ENCODE measurements around the gene ATP6V0E2.
"Not testable (repeated sequence)": the region's sequence is repeated elsewhere in the genome, so short reads cannot be mapped to it uniquely, and the experiment has no call there.

The ATP6V0E2 gene

DNA sequence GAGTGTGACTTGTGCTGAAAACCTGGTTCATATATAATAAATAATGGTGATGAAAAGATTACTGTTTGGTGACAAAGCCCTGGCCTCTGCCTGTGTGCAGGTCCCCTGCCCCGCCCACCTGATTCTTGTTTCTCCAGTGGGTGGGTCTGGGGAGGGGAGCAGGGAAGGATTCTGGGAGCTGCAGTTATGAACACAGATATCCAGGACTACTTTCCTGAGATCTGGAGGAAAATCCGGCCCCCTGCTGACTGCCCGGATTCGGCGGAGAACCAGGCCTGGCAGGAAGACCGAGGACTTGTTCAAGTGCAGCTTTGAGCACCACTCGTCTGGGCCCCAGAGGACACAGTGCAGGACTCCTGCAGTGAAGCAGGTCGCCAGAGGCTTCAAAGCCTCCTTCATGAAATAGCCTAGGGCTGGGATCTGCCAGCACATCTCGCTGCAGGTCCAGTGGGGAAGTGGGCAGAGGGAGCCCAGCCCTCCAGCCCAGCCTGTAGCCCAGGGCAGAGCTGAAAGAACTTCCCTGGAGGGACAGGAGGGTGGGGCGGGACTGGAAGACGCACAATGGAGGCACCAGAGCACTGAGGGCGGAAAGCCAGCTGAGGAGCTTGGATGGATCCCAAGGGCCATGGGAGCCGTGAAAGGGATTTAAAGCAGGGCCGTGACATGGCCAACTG lies 7.0 kb downstream of the ATP6V0E2 start:
- no peak for DNase-seq

DNA sequence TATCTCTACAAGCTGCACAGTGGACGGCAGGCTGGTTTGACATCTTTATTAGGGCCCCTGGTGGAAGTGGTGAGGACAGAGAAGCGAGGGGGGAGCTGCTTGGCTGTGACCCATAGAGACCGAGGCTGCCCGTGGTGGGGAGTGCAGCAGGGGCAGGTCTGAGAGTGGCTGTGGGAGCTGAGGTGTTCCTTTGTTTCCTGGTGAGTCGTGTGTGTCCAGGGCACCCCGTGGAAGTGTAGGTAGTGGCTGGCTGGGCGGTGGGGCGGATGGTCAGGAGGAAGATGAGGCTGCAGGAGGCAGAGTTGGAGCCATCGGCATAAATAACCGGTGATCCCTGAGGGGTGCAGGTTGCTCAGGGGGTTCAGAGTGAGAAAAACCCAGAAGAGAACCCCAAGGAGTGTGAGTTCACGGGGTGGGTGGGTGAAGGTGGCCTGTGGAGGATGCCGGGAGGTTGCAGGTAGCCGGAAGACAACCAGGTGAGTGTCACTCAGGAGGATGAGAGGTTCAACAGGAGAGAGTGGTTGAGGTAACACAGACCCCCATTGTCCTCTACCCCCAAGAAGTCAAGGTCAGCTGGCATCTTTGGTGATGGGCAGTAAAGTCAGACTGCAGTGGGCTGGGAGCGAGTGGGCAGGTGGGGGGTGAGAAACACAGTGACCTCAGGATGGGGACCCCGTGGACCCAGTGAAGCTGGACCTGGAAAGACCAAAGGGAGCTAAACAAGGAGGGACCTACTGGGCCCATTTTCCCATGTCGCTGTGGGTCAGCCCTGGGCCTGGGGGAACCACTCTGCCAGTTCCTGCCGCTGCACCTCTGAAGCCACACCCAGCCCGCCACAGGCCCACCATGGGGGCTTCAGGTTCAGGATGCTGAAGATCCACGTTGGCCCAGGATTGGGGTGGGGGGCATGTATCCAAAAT lies 7.8 kb downstream of the ATP6V0E2 start:
- no peak for DNase-seq

DNA sequence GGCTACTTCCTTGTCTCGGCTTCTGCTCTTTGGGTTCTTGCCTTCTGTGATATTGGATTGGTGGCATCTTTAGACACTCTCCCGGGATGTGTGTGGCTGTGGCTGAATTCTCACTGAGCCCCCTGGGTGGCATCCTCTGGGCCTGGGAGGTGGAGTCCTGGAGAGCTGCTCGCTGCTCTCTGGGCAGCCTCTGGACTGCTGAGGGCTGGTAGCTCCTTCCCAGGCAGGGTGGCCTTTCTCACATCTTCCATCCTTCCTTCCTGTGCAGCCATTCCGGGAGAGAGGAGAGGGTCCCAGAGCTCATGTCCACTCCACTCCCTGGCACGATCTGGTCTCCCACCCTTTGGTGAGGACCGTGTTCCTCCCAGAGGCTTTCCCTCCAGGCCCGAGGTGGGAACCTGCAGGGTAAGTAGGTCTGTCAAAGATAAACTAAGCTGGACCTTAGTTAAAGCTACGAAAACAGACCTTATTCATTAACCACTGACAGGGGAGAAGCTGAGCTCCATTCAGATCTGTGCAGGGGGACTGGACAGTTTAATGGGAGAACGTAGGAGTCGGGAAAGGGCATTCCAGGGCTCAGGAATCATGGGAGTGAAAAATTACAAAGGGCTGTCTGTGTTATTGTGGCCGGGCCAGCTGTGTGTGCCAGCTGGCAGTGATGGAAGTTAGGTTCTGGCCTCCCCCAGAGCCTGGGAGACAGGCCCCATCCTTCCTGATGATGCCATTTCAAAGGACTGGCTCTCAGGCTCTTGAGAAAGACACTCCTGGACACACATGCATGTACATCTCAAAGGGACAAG lies 8.7 kb downstream of the ATP6V0E2 start:
- no peak for DNase-seq

GRCh38 chr7:149883048-149883438 lies 9.3 kb downstream of the ATP6V0E2 start:
- no peak for DNase-seq

GRCh38 chr7:149883452-149883861 lies 9.7 kb downstream of the ATP6V0E2 start:
- no peak for DNase-seq

- DNase-seq: no peak
Measured at GRCh38 chr7:149884016-149884415, 10.2 kb downstream of the ATP6V0E2 start.

DNA sequence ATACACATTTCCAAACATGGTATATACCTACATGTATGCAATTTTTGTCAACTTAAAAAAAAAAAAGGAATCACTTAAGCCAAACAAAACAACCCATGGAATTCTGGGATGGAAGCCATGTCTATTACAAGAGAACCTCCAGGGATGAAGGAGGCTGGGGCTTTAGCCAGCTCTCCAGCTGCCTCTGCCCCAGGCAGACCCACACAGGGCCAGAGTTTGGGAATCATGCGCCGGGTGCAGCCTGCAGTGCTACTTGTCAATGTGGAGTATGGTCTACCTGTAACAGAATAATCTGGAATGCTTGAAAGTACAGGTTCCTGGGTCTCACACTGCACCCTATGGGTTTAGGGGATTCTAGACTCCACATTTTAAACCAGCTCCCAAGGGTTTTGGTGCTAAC lies 10.8 kb downstream of the ATP6V0E2 start:
- DNase-seq: no peak

DNA sequence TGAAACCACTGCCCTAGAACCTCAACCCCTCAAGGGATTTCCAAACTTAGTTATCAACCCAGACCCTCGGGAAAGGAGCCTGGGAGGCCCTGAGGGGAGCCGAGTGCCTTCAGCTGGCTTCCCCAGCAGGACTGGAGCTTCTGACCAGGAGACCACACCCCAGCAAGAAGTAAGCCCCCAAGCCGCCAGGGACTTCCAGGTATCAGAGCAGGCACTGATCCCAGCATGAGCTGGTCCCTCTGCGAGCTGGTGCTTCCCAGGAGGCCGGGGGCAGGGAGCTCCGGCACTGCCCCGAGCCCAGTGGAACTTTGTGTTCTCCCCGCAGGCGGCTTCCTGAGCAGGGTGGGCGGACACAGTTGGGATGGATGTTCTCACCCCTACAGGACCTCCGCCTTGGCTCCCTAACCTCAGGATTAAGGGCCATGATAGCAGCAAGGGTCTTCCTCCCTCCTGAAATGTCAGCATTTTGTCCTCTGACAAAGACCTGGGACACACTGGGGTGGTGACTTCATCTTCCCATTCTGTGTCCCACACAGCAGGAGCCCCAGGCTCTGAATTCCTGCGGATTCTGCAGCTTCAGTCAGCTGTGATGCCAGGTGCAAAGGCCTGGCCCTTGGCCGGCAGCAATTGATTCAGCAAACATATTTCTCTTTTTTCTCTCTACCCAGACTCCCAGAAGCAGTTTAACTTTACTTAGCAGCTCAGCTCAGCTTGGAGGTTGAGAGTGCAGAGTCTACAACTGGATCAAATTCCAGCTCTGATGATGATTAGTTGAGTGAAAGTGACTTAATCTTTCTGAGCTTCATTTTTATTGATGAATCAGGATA lies 11.6 kb downstream of the ATP6V0E2 start:
- no peak for DNase-seq

- DNase-seq: no peak
Measured at GRCh38 chr7:149886018-149886415, 12.2 kb downstream of the ATP6V0E2 start.

GRCh38 chr7:149887311-149887710 lies 13.5 kb downstream of the ATP6V0E2 start:
- DNase-seq: no peak

GRCh38 chr7:149890715-149891114 lies 16.9 kb downstream of the ATP6V0E2 start:
- not testable (repeated sequence) for DNase-seq

GRCh38 chr7:149894957-149895356 lies 21.2 kb downstream of the ATP6V0E2 start:
- DNase-seq: not testable (repeated sequence)

GRCh38 chr7:149907776-149908376 lies 34.1 kb downstream of the ATP6V0E2 start:
- not testable (repeated sequence) for DNase-seq

DNA sequence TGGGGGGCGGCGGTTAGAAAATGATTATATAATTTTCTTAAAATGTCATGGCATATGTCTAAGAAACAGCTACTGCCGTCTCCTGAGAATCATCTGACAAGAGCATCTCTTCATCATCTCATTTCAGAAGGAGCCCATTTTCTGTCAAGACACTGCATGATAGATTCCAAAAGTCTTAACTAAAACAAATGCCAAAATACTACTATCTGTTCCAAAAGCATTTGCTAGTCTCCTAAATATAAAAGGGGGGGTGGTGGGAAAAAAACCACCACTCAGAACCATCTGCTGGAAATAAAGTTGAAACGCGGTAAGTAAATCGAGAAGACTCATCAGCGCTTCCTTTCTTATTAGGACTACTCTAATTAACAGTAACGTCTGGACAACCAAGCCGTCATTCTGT lies 36.5 kb downstream of the ATP6V0E2 start:
- not testable (repeated sequence) for DNase-seq

DNA sequence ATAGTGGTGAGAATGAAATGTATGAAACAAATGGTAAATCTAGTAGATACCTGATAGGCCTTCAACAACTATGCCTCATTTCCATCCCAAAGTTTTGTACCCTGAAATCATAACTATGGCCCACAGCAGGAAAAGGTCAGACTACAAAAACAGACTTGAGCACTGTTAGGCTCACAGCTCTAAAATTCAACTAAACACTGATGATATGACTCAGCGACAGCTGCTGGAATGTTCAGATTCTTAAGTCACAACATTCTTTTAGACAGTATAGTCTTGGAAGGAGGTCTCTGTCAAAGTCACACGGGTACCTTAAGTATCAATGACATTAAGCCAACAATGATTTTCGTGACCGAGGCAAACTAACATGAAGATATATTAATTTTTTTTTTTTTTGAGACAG lies 38.4 kb downstream of the ATP6V0E2 start:
- not testable (repeated sequence) for DNase-seq

GRCh38 chr7:149926414-149926813 lies 52.6 kb downstream of the ATP6V0E2 start:
- DNase-seq: not testable (repeated sequence)

All from stimulated activated CD4-positive, alpha-beta T cell treated with anti-CD3 and anti-CD28 coated beads, Interleukin-2, amount 100 ng/mL, for 48 hours (primary cell).